Endothelial cell of umbilical vein (primary cell): Measurements from ENCODE around the gene NCKAP5. TPM values are rescaled to one million over a fixed set of nuclear protein-coding genes. Genes with fewer than 3 reads are reported as not detected.

Experiments used
- BruUV-seq: library from RNA; stranded (reverse); fragments of 400-500 nt; replicated peaks from 2 replicates; lab custom pipeline; 2021; lab: Mats Ljungman, UMichigan
- CTCF ChIA-PET: fragments of 300-600, 350-600 bp; sonication (Branson Sonifier 250); formaldehyde crosslinking; loops from one replicate; lab custom pipeline; 2021; ENCODE audit warnings: antibody characterized with exemption, inconsistent platforms; lab: Charles Lee
- POLR2A ChIA-PET: fragments of 300-600, 350-600 bp; sonication (Branson Sonifier 250); formaldehyde crosslinking; loops from one replicate; lab custom pipeline; 2021; ENCODE audit warnings: antibody characterized with exemption, inconsistent platforms; lab: Charles Lee
- DNase-seq: peaks from one replicate; pipeline ENCODE4 v3.0.0-alpha.2; 2011; ENCODE audit warnings: low read depth, low spot score
- FAIRE-seq: peaks from 2 replicates; lab custom pipeline; 2011; peaks lifted over from hg19 to GRCh38; lab: Jason Lieb, UNC
- H2AFZ ChIP-seq: 2 replicates; pipeline ENCODE4 v1.6.0; 2012; ENCODE audit warnings: low read depth, low read length, control low read depth, inconsistent platforms
- H3K27ac ChIP-seq: 2 replicates; pipeline ENCODE4 v1.5.1; 2011; ENCODE audit warnings: low read depth, mild to moderate bottlenecking, control low read depth, low read length, moderate library complexity; ENCODE audit not compliant: insufficient read depth
- H3K27me3 ChIP-seq, 2 experiments: 2 replicates each; pipeline versions ENCODE4 v1.6.0 to v1.6.1; 2011; ENCODE audit warnings: low read length in 2 of 2, mixed read lengths in 1 of 2; ENCODE audit not compliant: control insufficient read depth in 2 of 2, insufficient read depth in 2 of 2
- H3K36me3 ChIP-seq, 2 experiments: 2 replicates in 1 of 2; 3 replicates in 1 of 2; pipeline ENCODE4 v1.5.1; 2011; ENCODE audit warnings: low read length in 2 of 2, mild to moderate bottlenecking in 1 of 2, moderate library complexity in 1 of 2; ENCODE audit not compliant: control insufficient read depth in 2 of 2, insufficient read depth in 2 of 2; ENCODE audit errors: extremely low read depth in 1 of 2
- H3K4me1 ChIP-seq: 3 replicates; pipeline ENCODE4 v1.5.1; 2011; ENCODE audit warnings: mild to moderate bottlenecking, low read length; ENCODE audit not compliant: control insufficient read depth, insufficient read depth; ENCODE audit errors: extremely low read depth
- H3K4me2 ChIP-seq: 2 replicates; pipeline ENCODE4 v1.6.1; 2011; ENCODE audit warnings: low read length, control low read depth, mixed read lengths; ENCODE audit not compliant: insufficient read depth
- H3K4me3 ChIP-seq, 3 experiments: fragments of 200-600 bp in 1 of 3; sonication (generic), shearing (Covaris generic) in 1 of 3; replicated peaks in 1 of 3; 2 replicates each; pipeline ENCODE4 v1.5.1; 2011 to 2016; ENCODE audit warnings: control low read depth in 3 of 3, low read length in 3 of 3, mild to moderate bottlenecking in 2 of 3, inconsistent platforms in 1 of 3, low read depth in 1 of 3, moderate library complexity in 1 of 3; ENCODE audit not compliant: insufficient read depth in 1 of 3
- H3K79me2 ChIP-seq: 2 replicates; pipeline ENCODE4 v1.6.0; 2012; ENCODE audit warnings: low read length, inconsistent platforms; ENCODE audit not compliant: control insufficient read depth, insufficient read depth
- H3K9ac ChIP-seq: replicated peaks from 2 replicates; pipeline ENCODE3; 2011; ENCODE audit warnings: low read length, control low read depth; ENCODE audit not compliant: insufficient read depth; ENCODE audit errors: extremely low read depth
- H3K9me1 ChIP-seq: replicated peaks from 3 replicates; pipeline ENCODE4 v1.6.0; 2011; ENCODE audit warnings: mild to moderate bottlenecking, low read length; ENCODE audit not compliant: control insufficient read depth, insufficient read depth; ENCODE audit errors: extremely low read depth
- H3K9me3 ChIP-seq: replicated peaks from 2 replicates; pipeline ENCODE4 v1.5.1; 2012; ENCODE audit warnings: low read length, inconsistent platforms; ENCODE audit not compliant: control insufficient read depth, insufficient read depth
- H4K20me1 ChIP-seq: replicated peaks from 2 replicates; pipeline ENCODE3; 2011; ENCODE audit warnings: mild to moderate bottlenecking, low read length; ENCODE audit not compliant: control insufficient read depth, insufficient read depth; ENCODE audit errors: extremely low read depth
- CTCF ChIP-seq, 2 donors: IDR thresholded peaks; 1 replicate in 1 of 2; 2 replicates in 1 of 2; pipeline ENCODE4 v1.5.1; 2011; ENCODE audit warnings: low read length in 2 of 2, mild to moderate bottlenecking in 2 of 2, moderate library complexity in 2 of 2, control low read depth in 1 of 2, inconsistent platforms in 1 of 2, low read depth in 1 of 2; ENCODE audit not compliant: insufficient read depth in 1 of 2; ENCODE audit errors: extremely low read depth in 1 of 2
- EZH2 ChIP-seq: IDR thresholded peaks from 2 replicates; pipeline ENCODE4 v1.6.1; 2012; ENCODE audit warnings: borderline replicate concordance, low read depth, mild to moderate bottlenecking, moderate library complexity, low read length, inconsistent platforms; ENCODE audit not compliant: severe bottlenecking
- FOS ChIP-seq: IDR thresholded peaks from 2 replicates; pipeline ENCODE4 v1.6.1; 2011; ENCODE audit warnings: mild to moderate bottlenecking, low read length, moderate library complexity, borderline replicate concordance; ENCODE audit not compliant: insufficient read depth
- GATA2 ChIP-seq: IDR thresholded peaks from 2 replicates; pipeline ENCODE4 v1.7.0; 2011; ENCODE audit warnings: low read depth, mild to moderate bottlenecking, moderate library complexity, mixed read lengths, low read length; ENCODE audit not compliant: insufficient read length, insufficient read depth
- JUN ChIP-seq: IDR thresholded peaks from 2 replicates; pipeline ENCODE4 v1.6.1; 2011; ENCODE audit warnings: borderline replicate concordance, low read depth; ENCODE audit not compliant: insufficient read length, insufficient read depth
- MAX ChIP-seq: IDR thresholded peaks from 2 replicates; pipeline ENCODE4 v1.6.1; 2011; ENCODE audit not compliant: insufficient read depth, insufficient read length
- MYC ChIP-seq: IDR thresholded peaks from one replicate; pipeline ENCODE4 v1.6.1; 2011; ENCODE audit warnings: mild to moderate bottlenecking, low read depth, low read length
- POLR2A ChIP-seq: IDR thresholded peaks from 2 replicates; pipeline ENCODE4 v1.6.1; 2012; ENCODE audit warnings: low read depth, mild to moderate bottlenecking, control low read depth, low read length
- POLR2AphosphoS5 ChIP-seq: IDR thresholded peaks from 2 replicates; pipeline ENCODE4 v1.6.1; 2012; ENCODE audit warnings: low read depth, mild to moderate bottlenecking, control low read depth, low read length, moderate library complexity; ENCODE audit not compliant: insufficient read depth
- dilution Hi-C: fragments of 300-500 bp; cut with MboI; formaldehyde crosslinking; loops from one replicate; pipeline ENCODE4 v1.15.0; 2019; ENCODE audit warnings: low sequenced_read_pairs; ENCODE audit not compliant: extremely low pct_ligation_motif_present
- intact Hi-C: fragments of 100-400 bp; cut with micrococcal nuclease; formaldehyde crosslinking; loops from one replicate; pipeline ENCODE4 v1.10.0; 2022
- polyA plus RNA-seq, 4 experiments: library from polyadenylated mRNA; depleted of rRNA in 3 of 4; stranded (reverse) in 3 of 4; unstranded in 1 of 4; fragments of >200 nt; gene quantifications; 2 replicates each; pipeline versions ENCODE4 v1.2.1 to v1.2.3, GENCODE V29; 2011 to 2012; ENCODE audit warnings: missing spikeins in 1 of 4
- total RNA-seq: library from RNA; stranded (reverse); gene quantifications from 2 replicates; pipeline ENCODE4 v1.2.3, GENCODE V29; 2021

NCKAP5 gene
- total and polyA plus RNA-seq, 2 donors (not counting 3 experiments of a cell fraction or from before 2014, with no cell fraction given) = 0.47 to 3.3 TPM

- no peak for TF ChIP-seq CTCF (IDR thresholded peaks at IDR 0.05; ENCODE audit: extremely low read depth in 1 of 2, insufficient read depth in 1 of 2, low read depth in 1 of 2, low read length in 2 of 2)
- TF ChIP-seq POLR2AphosphoS5 = no peak
- TF ChIP-seq FOS = no peak
- no peak for TF ChIP-seq EZH2
- TF ChIP-seq JUN = no peak
- TF ChIP-seq MYC = no peak
- TF ChIP-seq GATA2 = no peak
- TF ChIP-seq MAX = no peak
- no peak for TF ChIP-seq POLR2A
- DNase-seq (no peak), FAIRE-seq (no peak)
- Histone ChIP-seq H3K4me3 (no peak overlapping the region), H4K20me1 (no peaks in the 10 kb centered on the region), H3K4me1 (no peaks in the 10 kb centered on the region), H3K27me3 (no peaks in the 10 kb centered on the region), H3K4me2 (no peak overlapping the region), H3K9ac (no peak overlapping the region), H2AFZ (no peak overlapping the region), H3K9me3 (no peaks in the 10 kb centered on the region), H3K36me3 (no peaks in the 10 kb centered on the region), H3K79me2 (no peaks in the 10 kb centered on the region), H3K9me1 (no peaks in the 10 kb centered on the region), H3K27ac (no peak overlapping the region)
- CTCF ChIA-PET = no interaction called here
- dilution Hi-C loops = no loop called here
- POLR2A ChIA-PET = no interaction called here
- no TSS peak for BruUV-seq
- intact Hi-C loops = no loop called here
These were observed 666.6 kb downstream of the NCKAP5 start for GRCh38 chr2:132901661-132902060.
